Right ventricle myocardium inferior (tissue), 1 donor: ENCODE data around the gene CCDC9. TPM values are rescaled to one million over a fixed set of nuclear protein-coding genes. Genes with fewer than 3 reads are reported as not detected.
"Not testable (repeated sequence)": the region's sequence is repeated elsewhere in the genome, so short reads cannot be mapped to it uniquely, and the experiment has no call there.

Source experiments
- ATAC-seq: fragments of 200-7000 bp; cut with Tn5 transposase; one replicate; pipeline ENCODE4 v1.9.1; 2020; ENCODE audit warnings: mild to moderate bottlenecking, moderate library complexity
- DNase-seq: peaks from one replicate; pipeline ENCODE4 v3.0.0; 2021; ENCODE audit errors: missing footprints
- intact Hi-C: fragments of 100-400 bp; cut with DNase I; formaldehyde crosslinking; loops from one replicate; pipeline ENCODE4 v1.11.0; 2022
- total RNA-seq: library from RNA; stranded (reverse); fragmentation: NEBNext Ultra II Directional; extraction: Animal tissue kit (Norgen Biotek cat#: 25700); gene quantifications from one replicate; pipeline ENCODE4 v1.2.1, GENCODE V29; 2021
- donor health status: DM: no; HTN: yes; CAD: no; lungs with severe emphysema.

CCDC9 gene
- total RNA-seq, 1 donor from 2014 or later = 21.2 TPM

DNA sequence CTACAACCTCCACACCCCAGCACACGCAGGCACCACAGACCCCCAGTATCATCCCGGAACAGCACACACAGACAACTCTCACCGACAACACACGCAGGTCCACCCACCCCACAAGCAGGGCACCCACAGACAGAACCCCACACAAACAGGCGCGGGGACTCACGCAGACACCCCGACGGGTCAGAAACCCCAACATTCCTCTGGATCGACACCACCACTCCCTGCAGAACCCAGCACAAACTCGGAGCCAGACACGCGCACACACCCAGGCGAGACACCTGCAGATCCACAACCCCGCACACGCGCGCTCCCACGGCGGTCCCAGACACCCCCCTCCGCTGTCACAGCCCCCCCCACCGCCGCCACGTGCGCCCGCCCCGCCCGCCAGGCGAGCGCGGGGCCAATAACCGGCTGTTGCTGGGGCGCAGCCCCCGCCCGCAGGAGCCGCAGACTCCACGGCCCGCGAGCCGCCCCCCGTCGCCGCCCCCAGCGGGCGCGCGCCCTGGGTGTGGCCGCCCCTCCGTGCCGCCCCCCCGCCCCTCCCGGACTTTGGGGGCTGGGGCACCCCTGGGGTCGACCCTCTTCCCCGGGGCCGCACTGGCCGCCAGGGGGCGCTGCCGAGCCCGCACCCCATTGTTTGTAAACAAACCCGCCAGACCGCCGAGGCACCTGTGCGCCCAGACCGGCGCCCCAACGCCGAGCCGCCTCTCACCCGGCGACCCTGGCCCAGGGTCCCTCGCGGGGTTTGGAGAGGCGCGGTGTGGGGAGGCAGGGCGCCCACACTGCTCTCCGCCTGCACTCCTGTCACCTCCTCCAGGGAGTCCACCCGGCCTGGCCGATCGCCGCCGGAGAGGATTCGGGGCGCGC, 26.0 kb upstream of the CCDC9 start:
- intact Hi-C loops = no loop called here
- ATAC-seq (no peak), DNase-seq (peak; percentile 85)

DNA sequence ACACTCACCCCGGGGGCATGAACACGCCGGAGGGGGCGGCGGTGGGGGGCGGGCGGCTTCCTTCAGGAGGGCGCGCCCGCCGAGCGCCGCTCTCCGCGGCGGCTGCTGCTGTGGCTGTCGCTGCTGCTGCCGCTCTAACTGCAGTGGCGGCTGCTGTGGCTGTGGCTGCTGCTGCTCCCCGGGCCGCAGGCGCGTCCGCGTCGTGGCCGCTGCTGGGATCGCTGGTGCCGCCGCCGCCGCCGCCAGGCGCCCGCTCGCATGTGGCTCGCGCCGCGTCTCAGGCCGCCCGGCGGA, 25.5 kb upstream of the CCDC9 start, which contains the start of gene BBC3:
TSS of gene BBC3 (minus strand) at position 279 of the 294 bp plus-strand sequence. CDS start 2,768 bp downstream, outside the sequence.
- DNase-seq = no peak
- intact Hi-C loops = no loop called here
- no peak for ATAC-seq

DNA sequence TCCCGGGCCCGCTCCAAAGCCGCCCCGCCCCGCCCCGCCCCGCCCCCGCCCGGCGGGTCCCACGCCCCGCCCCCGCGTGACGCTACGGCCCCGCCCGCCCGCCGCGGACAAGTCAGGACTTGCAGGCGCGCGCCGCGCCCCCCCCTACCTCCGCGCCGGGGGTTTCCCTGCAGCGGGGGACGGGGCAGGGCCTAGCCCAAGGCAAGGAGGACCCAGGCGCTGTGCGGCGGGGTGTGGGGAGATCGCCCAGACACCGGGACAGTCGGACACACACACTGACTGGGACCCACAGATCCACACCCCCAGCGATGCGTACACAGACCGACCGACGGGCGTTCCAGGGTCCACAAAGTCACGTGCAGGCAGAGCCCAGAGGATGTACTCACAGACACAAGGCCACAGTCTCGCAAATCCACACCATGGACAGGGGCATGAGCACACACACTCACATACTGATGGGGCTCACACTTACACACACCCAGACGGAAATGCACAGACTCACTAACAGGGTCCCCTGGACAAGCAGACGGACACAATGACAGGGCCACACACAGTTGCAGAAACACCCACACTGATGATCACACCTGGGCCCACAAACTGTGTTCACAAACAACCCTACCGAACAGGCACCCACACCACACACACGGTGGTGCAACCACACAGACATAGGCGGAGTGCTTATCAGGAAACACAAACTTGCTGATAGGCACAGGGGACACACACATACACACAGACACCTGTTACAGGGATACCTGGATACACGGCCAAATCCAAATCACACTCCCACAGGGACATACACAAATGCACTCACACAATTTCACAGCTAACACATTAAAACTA, 24.9 kb upstream of the CCDC9 start:
- ATAC-seq (peak; percentile 30), DNase-seq (peak; percentile 95)
- intact Hi-C loops = no loop called here

DNA sequence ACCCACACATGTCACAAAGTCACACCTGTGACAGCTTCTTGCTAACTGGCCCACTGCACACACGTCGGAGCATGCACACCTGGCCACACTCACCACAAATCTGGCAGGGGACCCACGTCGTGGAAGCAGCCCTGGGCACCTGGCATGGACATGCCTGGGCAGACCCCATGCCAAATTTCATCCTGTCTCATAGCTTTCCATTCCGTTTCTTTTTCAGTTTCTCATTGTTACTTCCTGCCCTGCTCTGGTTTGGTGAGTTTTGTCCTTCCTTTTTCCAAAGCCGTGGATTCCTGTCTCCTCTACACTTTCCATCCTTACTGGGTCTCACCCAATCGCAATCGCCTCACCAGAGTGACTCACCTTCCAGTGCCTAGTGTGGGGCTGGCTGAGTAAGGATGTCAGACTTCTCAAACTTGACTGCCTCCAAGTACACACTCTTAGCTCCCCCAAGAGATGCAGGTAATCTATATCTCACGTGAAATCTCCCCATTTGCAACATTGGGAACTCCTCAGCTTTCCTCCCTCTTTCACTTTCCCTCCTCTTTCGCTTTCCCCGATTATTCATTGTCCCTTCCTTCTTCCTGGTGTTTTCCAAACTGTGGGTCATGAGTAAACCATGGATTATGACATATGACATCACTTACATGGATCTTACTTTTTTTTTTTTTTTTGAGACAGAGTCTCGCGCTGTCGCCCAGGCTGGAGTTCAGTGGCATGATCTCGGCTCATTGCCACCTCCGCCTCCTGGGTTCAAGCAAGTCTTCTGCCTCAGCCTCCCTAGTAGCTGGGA, 23.7 kb upstream of the CCDC9 start:
- DNase-seq = peak; percentile 26
- ATAC-seq = no peak
- intact Hi-C loops = no loop called here

DNA sequence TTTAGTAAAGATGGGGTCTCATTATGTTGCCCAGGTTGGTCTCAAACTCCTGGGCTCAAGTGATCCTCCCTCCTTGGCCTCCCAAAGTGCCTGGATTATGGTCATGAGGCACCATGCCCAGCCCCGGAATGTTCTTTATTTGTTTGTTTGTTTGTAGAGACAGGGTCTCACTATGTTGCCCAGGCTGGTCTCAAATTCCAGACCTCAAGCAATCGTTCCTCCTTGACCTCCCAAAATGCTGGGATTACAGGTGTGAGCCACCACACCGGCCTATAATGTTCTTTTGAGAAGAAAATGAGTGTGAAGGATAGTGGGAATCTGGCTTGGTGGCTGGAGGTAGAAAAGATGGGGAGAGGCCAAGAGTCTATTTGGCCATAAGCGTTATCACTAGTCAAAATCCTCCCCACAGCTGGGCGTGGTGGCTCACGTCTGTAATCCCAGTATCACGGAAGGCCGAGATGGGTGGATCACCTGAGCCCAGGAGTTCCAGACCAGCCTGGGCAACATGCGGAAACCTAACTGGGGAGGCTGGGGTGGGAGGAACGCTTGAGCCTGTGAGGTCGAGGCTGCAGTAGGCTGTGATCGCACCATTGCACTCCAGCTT, 20.2 kb upstream of the CCDC9 start:
- ATAC-seq = no peak
- intact Hi-C loops = no loop called here
- no peak for DNase-seq

DNA sequence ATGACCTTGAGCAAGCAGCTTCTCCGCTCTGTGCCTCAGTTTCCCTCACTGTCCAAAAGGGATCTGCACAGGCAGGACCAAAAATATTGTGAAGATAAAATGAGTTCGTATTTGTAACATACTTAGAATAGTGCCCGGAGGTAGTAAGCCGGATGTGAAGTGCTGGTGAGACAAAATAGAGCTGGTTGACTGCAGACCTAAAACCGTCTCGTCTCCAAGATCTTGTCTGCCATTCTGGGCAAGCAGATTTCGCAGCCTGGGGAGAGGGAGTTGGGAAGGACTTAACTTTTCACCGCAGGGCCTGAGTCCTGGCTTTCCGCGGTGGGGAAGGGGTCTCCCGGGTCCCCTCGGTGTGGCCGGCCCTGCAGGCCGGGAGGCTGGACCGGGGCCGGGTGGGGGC, 17.2 kb upstream of the CCDC9 start:
- intact Hi-C loops = no loop called here
- ATAC-seq (no peak), DNase-seq (no peak)

DNA sequence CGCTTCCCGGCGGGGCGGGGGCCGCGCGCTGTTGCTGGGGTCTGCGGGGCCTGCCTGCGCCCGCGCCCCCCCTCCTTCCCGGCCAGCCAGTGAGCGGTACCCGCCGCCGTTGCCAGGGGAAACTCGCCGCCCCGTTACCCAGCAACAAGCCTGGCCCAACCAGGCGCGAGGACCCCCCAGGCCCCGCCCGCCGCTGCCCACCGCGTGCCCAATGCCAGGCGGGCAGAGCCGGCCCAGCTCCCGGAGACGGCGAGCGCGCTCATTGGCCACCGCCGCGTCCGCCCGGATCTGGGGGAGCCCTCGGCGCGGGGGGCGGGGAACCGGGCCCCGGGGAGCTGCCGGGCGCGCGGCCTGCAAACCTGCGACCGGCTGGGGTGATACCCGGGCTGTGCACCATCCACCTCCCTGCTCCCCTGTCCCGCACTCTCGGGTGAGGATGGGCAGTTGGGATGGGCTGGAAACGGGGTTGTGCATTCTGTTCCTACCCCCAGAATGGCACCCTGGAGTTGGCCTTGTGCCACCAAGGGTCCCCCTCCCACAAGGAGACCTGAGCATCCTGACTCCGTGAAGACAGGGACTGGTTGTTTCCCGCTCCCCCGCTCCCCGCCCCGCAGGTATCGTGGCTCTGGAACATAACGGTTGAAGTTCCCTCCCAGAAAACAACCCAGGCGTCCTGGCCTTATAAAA, 16.6 kb upstream of the CCDC9 start:
- ATAC-seq (no peak), DNase-seq (peak; percentile 75)
- intact Hi-C loops = no loop called here

DNA sequence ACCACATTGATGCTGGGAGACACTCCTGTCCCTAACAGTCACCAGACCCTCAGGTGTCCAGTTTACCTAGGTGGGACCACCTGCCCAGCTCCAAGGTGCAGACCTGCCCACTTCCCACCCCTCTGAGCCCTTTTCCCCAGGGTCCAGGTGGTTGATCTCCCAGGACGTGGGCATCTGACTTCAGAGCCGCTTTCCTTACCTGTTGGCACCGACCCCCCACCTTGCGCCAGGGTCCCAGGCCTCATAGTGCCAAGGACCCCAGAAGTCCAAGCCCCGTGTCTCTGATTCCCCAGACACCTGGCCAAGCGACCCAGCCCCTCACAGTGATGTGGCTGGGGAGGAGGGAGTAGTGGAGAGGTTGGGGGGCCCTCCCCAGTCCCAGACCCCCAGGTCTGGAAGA, 15.8 kb upstream of the CCDC9 start:
- ATAC-seq = no peak
- intact Hi-C loops = no loop called here
- DNase-seq = no peak

DNA sequence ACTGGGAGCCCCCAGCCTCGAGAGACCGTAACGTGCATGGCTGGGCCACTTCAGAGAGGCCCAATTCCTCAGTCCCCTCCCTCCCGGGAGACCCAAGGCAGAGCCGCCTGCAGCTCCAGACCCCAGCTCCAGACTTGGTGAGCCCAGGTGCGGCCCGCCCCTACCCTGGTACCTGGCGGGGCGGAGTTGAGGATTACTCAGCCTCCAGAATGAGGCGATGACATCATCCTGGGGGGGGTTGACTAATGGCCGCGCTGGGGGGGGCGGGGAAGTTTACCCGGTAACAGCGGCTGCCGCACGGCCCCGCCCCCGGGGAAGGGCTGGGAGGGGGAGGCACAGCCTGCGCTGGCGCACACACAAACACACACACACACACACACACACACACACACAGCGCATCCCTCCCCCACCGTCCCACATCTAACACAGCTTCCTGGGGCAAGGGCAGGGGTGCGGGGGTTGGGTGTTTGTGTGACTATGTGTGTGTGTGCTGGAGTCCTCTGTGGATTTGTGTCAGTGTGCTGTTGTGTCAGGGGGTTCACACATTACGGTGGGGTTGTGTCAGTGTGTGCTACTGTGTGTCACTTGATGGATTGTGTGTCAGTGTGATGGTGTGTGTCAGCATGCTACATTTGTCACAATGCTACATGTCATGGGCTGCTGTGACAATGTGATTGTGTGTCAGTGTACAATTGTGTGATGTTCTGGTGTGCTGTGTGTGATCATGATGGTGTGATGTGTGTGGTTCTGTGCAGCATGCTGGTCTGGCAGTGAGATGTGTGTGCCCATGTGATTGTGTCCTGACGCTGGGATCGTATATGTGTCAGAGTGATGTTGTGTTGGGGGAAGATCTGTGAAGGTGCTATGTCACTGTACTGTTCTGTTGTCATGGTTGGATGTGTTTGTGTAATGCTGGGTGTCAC, 15.1 kb upstream of the CCDC9 start:
- DNase-seq (peak; percentile 77), ATAC-seq (no peak)
- intact Hi-C loops = no loop called here

DNA sequence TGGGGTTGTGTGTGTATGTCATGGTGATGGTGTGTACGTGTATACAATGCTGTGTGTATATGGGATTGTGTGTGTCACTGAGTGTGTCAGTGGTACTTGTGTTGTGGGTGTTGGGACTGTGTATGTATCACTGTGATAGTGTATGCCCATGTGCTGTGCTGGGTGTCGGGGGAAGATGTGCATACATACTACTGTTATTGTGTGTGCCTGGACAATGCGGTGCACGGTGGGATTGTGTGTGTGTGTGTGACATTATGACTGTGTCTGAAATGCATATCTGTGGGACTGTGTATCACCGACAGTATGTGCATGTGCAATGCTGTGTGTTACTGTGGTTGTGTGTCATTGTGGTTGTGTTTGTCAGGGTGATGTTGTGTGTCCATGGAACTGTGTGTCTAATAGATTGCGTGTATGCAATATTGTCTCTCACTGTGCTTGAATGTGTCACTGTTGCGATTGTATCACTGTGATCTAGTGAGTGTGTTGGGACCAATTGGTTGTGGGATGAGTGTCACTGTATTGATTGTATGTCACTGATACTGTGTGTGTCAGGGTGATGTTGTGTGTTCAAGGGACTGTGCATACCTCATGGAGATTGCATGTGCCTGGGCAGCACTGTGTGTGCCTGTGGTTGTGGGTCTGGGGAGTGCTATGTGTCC, 14.3 kb upstream of the CCDC9 start:
- intact Hi-C loops = loop anchor here (2.0 kb wide), 1 partner anchor 15 kb away; no protein-coding TSS in a partner anchor
- ATAC-seq = no peak
- peak; percentile 28 for DNase-seq

DNA sequence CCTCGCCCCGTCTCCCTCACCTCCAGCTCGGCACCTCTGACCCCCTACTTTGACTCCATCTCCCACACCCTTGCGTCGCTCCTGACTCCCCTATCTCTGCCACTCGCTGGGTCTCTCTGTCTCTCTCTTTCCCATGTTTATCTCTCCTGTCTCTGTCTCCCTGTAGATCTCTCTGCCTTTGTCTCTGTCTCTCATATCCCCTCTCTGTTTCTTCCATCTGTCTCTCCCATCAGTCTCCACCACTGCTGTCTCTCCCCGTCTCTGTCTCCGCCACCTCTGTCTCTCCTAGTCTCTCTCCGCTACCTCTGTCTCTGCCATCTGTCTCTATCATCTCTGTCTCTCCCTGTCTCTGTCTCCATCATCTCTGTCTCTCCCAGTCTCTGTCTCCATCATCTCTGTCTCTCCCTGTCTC, 13.0 kb upstream of the CCDC9 start:
- ATAC-seq (no peak), DNase-seq (peak; percentile 2)
- intact Hi-C loops = loop anchor here (2.0 kb wide), 1 partner anchor 17 kb away; no protein-coding TSS in a partner anchor

DNA sequence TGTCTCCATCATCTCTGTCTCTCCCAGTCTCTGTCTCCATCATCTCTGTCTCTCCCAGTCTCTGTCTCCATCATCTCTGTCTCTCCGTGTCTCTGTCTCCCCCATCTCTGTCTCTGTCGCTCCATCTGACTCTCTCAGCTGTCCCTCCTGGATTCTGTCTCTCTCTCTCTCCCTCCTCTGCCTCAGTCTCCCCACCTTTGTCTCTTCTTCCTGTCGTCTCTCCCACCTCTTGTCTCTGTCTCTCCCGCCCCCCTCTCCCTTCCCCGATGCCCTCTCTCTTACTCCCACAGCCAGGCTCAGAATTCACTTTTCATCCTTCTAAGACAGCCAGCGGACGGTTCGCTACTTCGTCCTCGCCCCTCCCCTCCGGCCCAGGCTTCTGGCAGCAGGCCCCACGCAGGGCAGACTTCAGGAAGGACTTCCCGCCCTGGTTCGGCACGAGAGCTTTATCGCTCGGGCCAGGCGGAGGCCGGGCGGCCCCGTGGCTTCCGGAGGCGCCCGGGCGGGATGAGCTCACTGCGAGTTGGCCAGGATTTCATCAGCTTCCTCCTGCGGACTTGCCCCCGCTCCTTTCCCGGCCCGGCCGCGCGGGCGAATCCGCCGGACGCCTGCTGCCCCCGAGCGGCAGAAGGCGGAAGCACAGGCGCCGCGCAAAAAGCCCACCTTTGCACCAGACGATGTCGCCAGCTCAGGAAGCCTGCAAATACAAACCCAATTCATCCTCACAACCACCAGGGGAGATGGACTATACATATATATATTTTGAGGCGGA, 12.4 kb upstream of the CCDC9 start:
- intact Hi-C loops = loop anchor here (1.0 to 2.0 kb wide), 3 partner anchors 17 to 94 kb away; no protein-coding TSS in a partner anchor
- ATAC-seq (peak; percentile 96), DNase-seq (peak; percentile 96)

DNA sequence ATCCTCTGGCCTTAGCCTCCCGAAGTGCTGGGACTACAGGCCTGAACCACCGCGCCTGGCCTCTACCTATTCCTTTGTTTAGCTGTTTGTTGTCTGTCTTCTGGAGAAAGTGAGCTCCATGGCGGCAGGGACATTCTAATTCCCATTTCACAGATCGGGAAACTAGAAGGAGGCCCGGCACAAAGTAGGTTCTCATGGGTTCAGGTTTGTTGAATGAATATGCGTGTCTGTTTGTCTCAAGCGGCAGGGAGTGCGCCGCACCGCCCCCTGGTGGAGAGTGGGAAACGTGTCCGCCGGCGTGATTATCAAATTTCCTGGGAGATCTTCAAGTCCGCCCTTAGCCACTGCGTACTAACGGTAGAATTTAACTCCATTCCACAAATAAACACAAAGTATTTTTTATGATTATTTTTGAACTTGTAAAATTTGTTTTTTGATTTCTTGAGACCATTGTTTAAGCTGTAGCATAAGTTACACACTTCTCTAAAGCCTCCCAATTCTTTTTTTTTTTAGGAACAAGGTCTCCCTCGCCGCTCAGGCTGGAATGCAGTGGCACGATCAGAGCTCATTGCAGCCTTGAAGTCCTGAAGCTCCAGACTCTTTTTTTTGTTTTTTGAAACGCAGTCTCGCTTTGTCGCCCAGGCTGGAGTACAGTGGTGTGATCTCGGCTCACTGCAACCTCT, 8.9 kb upstream of the CCDC9 start:
- ATAC-seq = no peak

DNA sequence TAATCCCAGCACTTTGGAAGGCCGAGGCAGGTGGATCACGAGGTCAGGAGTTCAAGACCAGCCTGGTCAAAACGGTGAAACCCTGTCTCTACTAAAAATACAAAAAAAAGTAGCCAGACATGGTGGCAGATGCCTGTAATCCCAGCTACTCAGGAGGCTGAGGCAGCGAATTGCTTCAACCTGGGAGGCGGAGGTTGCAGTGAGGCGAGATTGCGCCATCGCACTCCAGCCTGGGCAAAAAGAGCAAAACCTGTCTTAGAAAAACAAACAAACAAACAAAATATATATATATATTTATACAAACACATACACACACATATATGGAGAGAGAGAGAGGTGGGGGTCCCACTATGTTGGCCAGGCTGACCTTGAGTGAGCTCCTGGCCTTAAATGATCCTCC, 3.3 kb upstream of the CCDC9 start:
- peak; percentile 13 for DNase-seq
- intact Hi-C loops, ATAC-seq: not testable (repeated sequence)

More for the DNA sequence above, 8.9 kb upstream of the CCDC9 start:
- intact Hi-C loops = no loop called here
- DNase-seq = peak; percentile 93

DNA sequence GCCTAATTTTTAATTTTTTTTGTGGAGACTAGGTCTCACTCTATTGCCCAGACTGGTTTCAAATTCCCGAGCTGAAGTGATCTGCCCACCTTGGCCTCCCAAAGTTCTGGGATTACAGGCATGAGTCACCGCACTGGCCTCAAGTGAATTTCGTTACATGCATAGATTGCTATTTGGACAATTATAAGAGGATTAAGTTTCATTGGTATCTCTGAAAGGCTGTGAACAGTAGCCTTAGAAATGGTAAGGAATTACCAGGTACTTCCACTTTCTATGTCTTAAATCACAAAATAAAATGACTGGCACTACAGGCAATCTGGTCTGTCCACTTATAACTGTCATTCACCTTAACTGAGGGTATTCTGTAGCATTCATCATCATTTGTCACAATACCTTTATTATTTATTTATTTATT, 2.9 kb upstream of the CCDC9 start:
- ATAC-seq (no peak), DNase-seq (no peak)
- intact Hi-C loops = no loop called here
